Measurements from ENCODE around the gene POLDIP2. TPM values are rescaled to one million over a fixed set of nuclear protein-coding genes. Genes with fewer than 3 reads are reported as not detected.
A peak's percentile ranks its signal among the peaks of the same experiment; 100 is the strongest.

The POLDIP2 gene
- total RNA-seq, 2 donors from 2014 or later = 62.2 to 83.4 TPM

DNA sequence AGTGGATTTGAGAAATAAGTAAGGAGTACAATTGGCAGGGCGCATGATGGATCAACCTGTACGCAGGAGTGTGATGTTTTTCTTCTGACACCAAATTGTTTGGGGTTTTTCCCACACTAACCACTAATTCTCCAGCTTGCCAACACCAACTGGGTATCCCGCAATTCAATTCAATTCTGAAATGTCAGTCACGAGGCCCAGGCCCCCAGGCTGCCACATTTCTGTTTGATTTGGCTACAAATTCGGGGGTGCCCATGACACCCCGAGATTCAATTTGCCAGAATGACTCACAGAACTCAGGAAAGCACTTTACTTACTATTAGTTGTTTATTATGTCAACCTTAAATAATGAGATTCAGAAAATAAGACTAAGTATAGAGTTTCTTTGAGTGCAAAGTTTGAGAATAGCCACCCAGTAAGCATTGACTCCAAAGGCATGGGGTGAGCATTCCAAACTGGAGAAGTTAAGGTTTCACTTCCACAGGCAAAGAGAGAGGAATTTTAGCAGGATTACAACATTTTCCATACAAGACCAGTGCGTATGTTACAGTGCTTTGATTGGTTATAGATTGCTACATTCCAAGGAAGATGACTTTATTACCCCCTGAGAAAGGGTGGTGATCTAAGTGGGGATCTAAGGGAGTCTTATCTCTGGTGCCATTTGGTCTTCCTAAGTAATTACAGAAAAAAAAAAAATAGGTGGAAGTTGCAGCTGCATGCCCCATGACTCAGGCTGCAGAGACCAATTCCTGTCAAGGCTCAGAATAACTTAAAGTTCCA lies 37.2 kb upstream of the POLDIP2 start:
- Mint-ChIP-seq H3K27ac (no peak overlapping the region), H3K9me3 (no peaks in the 10 kb centered on the region), H3K36me3 (peaks cover 0 to 16% of the 10 kb centered on the region in 2 donors)
- no peak for ATAC-seq
- DNase-seq (ENCODE audit: low spot score in 2 of 2) = peak in 1 of 2 donors; percentile 18

DNA sequence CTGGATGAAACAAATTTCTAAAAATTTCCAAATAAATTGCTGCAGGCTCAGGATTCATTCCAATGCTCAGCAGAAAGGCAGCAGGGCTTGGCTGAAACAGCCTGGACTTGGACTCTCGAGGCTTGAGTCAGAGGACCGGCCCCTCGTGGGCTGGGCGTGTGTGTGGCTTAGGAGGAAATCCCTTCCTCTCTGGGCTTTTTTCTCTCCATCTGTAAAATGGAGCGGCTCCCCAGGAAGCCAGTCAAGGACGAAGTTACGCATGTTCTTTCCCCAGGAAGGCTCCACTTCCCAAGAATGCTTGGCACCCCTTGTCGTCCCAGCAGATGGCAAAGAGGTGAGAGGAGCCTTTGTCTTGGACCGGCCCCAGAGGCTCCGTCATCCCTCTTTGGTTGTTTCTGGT lies 35.2 kb upstream of the POLDIP2 start:
- Mint-ChIP-seq H3K9me3 (no peaks in the 10 kb centered on the region), H3K27ac (no peak overlapping the region), H3K36me3 (peaks cover 0 to 16% of the 10 kb centered on the region in 2 donors)
- DNase-seq (ENCODE audit: low spot score in 2 of 2) (peak in 1 of 2 donors; percentile 11), ATAC-seq (no peak)

DNA sequence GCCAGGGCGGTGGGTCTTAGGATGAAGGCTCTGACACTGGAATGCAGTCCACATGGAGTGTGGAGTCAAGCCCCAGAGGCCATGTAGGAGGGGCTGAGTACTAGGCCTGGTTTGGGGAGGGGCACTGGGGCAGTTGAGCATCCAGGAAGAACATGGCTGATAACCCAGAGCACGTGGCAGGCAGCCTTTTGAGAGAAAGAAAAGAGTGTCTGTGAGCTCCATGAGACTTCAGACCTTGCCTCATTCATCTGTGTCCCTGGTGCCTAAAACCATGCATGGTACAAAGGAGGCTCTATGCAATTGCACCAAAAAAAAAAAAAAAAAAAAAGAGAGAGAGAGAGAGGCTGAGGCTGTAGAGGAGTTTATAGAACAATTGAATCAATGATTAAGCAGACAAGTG lies 34.1 kb upstream of the POLDIP2 start:
- Mint-ChIP-seq H3K9me3 (no peaks in the 10 kb centered on the region), H3K27ac (peak overlapping the region in 1 of 2 donors; percentile 25), H3K36me3 (peaks cover 0 to 16% of the 10 kb centered on the region in 2 donors)
- ATAC-seq = no peak
- no peak for DNase-seq (ENCODE audit: low spot score in 2 of 2)

DNA sequence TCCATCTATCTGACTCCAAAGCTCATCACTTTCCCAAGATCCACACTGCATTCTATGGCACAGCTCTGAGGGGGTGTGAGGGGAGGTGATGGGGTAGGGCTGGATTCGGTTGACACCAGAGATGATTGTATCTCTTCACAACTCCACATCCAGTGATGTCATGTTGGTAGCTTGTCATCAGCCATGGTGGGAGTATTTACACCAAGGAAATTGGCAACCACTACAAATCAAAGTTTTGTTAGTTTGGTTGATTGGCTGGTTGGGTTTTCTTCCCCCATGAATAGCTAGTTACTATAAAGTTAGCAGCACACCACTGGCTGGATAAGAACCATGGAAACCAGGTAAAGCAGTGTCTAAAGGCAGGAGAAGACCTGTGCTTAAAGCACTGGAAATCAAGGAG lies 33.7 kb upstream of the POLDIP2 start:
- ATAC-seq = no peak
- Mint-ChIP-seq H3K27ac (peak overlapping the region in 1 of 2 donors; percentile 25), H3K36me3 (peaks cover 0 to 16% of the 10 kb centered on the region in 2 donors), H3K9me3 (no peaks in the 10 kb centered on the region)
- no peak for DNase-seq (ENCODE audit: low spot score in 2 of 2)

DNA sequence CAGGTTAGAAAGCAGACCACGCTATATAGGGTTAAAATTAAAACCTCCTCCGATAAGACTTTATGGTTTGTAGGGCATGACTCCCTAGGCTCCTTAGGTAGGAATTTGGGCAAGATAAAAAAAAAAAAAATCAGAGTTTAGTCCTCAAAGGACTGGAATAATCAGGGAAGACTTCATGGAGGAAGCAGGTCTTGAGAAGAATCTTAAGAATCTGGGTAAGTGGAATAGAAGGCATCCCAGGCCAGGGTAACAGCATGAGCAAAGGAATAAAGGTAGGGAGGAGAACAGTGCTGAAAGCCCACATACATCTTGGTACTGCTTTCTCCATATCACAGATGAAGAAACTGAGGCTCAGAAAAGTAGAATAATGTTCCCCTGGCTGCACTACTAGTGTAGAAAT lies 33.2 kb upstream of the POLDIP2 start:
- H3K27ac Mint-ChIP-seq = peak overlapping the region in 1 of 2 donors; percentile 34
- no peaks in the 10 kb centered on the region for H3K9me3 Mint-ChIP-seq
- no peak for ATAC-seq
- peaks cover 0 to 16% of the 10 kb centered on the region in 2 donors for H3K36me3 Mint-ChIP-seq
- no peak for DNase-seq (ENCODE audit: low spot score in 2 of 2)

DNA sequence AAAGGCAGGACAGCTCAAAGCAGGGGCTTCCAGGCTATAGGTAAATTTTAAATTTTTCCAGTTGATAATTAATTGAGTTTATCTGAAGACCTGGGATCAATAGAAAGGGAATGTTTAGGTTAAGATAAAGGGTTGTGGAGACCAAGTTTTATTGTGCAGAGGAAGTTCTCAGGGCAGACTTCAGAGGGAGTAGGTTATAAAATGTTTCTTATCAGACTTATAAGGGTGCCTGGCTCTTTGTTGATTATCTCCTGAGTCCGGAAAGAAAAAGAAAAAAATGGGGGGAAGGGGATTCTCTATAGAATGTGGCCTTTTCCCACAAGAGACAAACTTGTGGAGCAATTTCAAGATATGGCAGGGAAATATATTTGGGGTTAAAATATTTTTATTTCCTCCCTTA lies 32.8 kb upstream of the POLDIP2 start:
- H3K27ac Mint-ChIP-seq = peak overlapping the region; percentile 4 to 34
- DNase-seq (ENCODE audit: low spot score in 2 of 2) (no peak), ATAC-seq (no peak)
- no peaks in the 10 kb centered on the region for H3K9me3 Mint-ChIP-seq
- peaks cover 0 to 16% of the 10 kb centered on the region in 2 donors for H3K36me3 Mint-ChIP-seq

DNA sequence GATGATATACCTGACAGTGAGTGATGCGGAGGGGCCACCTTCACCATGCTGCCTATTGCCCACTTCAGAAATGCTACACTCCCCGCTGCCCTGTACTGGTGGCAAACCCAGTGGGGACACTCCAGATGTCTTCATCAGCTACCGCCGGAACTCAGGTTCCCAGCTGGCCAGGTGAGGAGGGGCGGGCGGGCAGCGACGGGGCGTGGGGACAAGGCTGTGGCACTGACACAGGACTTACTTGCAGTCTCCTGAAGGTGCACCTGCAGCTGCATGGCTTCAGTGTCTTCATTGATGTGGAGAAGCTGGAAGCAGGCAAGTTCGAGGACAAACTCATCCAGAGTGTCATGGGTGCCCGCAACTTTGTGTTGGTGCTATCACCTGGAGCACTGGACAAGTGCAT lies 30.8 kb upstream of the POLDIP2 start:
- H3K36me3 Mint-ChIP-seq = peaks cover 0 to 15% of the 10 kb centered on the region in 2 donors
- DNase-seq (ENCODE audit: low spot score in 2 of 2) (peak in 1 of 2 donors; percentile 30), ATAC-seq (no peak)
- no peak overlapping the region for H3K27ac Mint-ChIP-seq
- H3K9me3 Mint-ChIP-seq = no peaks in the 10 kb centered on the region

DNA sequence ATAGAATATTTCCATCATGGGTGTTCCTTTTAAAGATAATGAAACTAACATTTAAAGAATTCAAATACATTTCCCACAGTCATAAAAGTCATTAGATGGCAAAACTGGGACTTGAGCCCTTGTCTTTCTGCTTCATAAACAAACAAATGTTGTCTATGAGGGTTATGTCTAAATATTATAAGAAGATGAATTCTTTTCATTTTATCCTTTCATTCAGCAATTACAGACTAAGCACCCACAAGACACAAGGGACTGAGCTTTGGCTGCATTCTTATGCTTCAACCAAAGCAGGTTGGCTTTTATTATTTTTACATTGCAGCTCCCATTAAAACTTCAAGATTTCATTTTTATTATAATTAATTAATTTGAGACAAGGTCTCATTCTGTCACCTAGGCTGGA lies 29.1 kb upstream of the POLDIP2 start:
- ATAC-seq (no peak), DNase-seq (ENCODE audit: low spot score in 2 of 2) (no peak)
- H3K9me3 Mint-ChIP-seq = no peaks in the 10 kb centered on the region
- H3K36me3 Mint-ChIP-seq = peaks cover 0 to 15% of the 10 kb centered on the region in 2 donors
- no peak overlapping the region for H3K27ac Mint-ChIP-seq

DNA sequence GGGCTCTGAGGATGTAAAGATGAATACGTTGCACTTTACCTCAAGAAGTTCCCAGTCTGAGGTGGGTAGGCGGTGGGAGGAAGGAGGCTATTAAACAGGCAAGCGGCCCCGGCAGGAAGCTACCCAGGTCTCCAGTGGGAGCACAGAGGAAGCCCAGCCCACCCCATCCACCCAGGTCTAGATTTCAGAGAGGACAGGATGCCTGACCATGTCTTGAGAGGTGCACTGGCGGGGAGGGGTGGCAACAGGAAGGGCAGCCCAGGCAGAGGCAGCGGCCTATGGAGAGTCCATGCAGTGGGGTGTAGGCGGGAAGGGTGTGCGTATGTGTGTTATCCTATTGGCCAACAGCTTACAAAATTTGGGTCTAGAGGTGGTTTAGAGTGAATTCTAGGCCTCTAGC lies 28.1 kb upstream of the POLDIP2 start:
- no peak for DNase-seq (ENCODE audit: low spot score in 2 of 2)
- peak overlapping the region; percentile 7 to 83 for H3K27ac Mint-ChIP-seq
- peak in 1 of 2 donors; percentile 26 for ATAC-seq
- H3K9me3 Mint-ChIP-seq = no peaks in the 10 kb centered on the region
- H3K36me3 Mint-ChIP-seq = peaks cover 0 to 12% of the 10 kb centered on the region in 2 donors

DNA sequence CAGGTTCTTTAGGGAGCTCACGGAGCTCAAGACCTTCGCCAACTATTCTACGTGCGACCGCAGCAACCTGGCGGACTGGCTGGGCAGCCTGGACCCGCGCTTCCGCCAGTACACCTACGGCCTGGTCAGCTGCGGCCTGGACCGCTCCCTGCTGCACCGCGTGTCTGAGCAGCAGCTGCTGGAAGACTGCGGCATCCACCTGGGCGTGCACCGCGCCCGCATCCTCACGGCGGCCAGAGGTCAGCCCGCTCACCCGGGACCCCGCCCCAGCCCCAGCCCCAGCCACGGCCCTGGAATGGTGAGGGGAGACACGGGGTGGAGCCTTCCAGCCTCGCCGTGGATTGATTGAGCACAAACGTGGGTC lies 27.7 kb upstream of the POLDIP2 start:
- peaks cover 0 to 8% of the 10 kb centered on the region in 2 donors for H3K36me3 Mint-ChIP-seq
- peak overlapping the region; percentile 7 to 83 for H3K27ac Mint-ChIP-seq
- ATAC-seq (peak; percentile 23 to 58), DNase-seq (ENCODE audit: low spot score in 2 of 2) (no peak)
- no peaks in the 10 kb centered on the region for H3K9me3 Mint-ChIP-seq

DNA sequence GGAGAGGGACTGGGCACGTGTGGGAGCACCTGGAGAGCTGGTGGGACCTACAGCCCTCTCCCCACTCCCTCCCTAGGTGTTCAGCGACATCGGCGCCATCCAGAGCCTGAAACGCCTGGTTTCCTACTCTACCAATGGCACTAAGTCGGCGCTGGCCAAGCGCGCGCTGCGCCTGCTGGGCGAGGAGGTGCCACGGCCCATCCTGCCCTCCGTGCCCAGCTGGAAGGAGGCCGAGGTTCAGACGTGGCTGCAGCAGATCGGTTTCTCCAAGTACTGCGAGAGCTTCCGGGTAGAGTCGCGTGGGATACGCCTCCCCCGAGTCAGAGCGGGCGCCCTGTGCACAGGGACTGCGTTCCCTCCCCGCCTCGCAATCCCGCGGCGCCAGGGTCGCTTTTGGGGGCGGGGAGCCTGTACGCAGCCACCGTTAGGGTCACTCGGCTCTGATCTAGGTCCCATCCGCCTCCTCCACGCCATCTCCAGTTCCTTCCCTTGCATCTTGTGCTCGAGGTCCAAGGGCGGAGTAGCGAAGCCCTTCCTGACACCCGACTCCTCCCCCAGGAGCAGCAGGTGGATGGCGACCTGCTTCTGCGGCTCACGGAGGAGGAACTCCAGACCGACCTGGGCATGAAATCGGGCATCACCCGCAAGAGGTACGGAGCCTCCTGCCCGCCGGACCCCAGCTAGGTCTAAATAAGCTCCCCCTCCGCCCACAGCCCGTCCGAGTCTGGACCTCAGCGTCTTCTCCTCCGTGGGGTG lies 27.1 kb upstream of the POLDIP2 start:
- Mint-ChIP-seq H3K27ac (peak overlapping the region; percentile 66 to 83), H3K9me3 (no peaks in the 10 kb centered on the region), H3K36me3 (peaks cover 0 to 5% of the 10 kb centered on the region in 2 donors)
- peak; percentile 92 to 94 for ATAC-seq
- DNase-seq (ENCODE audit: low spot score in 2 of 2) = peak; percentile 60 to 65

DNA sequence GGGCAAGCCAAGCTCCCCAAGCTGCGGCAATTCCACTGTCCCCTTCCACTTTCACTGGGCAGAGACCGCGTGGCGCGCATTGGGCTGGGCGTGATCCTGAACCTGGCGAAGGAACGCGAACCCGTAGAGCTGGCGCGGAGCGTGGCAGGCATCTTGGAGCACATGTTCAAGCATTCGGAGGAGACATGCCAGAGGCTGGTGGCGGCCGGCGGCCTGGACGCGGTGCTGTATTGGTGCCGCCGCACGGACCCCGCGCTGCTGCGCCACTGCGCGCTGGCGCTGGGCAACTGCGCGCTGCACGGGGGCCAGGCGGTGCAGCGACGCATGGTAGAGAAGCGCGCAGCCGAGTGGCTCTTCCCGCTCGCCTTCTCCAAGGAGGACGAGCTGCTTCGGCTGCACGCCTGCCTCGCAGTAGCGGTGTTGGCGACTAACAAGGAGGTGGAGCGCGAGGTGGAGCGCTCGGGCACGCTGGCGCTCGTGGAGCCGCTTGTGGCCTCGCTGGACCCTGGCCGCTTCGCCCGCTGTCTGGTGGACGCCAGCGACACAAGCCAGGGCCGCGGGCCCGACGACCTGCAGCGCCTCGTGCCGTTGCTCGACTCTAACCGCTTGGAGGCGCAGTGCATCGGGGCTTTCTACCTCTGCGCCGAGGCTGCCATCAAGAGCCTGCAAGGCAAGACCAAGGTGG lies 24.0 kb upstream of the POLDIP2 start:
- H3K27ac Mint-ChIP-seq = no peak overlapping the region
- DNase-seq (ENCODE audit: low spot score in 2 of 2) = no peak

DNA sequence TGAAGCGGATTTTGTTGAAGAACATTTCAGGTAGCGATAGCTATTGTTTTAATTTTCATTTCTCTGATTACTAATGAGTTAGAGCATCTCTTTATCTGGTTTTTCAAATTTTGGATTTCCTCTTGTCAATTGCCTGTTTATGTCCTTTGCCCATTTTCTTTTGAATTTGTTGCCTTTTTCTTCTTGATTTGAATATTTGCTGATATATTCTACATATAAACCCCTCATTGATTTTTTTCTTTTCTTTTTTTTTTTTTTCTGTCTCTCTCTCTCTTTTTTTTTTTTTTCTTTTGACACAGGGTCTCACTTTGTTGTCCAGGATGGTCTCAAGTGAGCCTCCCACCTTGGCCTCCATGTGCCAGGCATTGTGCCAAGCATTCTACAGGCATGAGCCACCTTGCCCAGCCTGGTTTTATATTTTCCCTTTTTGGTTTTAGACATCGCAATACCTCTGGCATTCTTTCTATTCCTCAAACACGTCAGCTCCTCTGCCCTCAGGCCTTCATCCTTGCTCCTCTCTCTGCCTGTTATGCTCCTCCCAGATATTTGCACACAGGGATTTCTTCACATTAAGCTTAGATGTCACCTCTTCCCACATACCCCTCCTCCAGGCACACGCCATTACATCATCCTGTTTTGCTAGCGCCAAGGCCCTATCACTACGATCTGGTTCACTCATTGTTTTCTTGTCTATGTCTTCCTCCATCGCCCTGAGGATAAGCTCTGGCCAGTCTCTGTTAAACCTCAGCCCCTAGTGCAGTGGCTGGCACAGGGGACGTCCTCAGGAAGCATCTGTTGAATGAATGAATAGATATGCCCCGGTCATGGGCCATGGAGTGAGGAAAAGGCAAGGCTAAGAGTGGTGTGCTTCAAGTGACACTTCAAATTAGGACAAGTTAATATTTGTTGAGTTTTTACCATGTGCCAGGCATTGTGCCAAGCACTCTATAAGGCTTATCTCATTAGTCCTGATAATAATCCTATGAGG lies 22.8 kb upstream of the POLDIP2 start:
- ATAC-seq (no peak), DNase-seq (ENCODE audit: low spot score in 2 of 2) (no peak)
- no peaks in the 10 kb centered on the region for H3K9me3 Mint-ChIP-seq
- no peak overlapping the region for H3K27ac Mint-ChIP-seq
- H3K36me3 Mint-ChIP-seq = peaks cover 0 to 5% of the 10 kb centered on the region in 2 donors

More for the DNA sequence above, 24.0 kb upstream of the POLDIP2 start:
- Mint-ChIP-seq H3K9me3 (no peaks in the 10 kb centered on the region), H3K36me3 (peaks cover 0 to 5% of the 10 kb centered on the region in 2 donors)
- ATAC-seq = no peak

DNA sequence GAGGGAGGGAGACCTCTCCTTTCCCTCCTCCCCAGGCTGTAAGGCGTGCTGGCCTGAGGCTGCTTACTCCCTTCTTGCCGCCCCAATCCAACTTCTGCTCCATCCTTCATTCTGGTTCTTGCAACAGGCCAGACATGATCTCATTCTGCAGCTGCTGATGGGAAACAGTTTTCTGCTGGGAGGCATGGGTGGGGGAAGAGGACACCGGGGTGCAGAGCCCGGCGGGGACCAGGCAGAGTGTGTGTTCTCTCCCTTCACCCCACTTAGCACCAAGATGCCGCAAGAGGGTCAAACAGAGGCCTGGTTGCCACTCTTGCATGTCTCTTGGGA lies 15.6 kb upstream of the POLDIP2 start:
- peak overlapping the region; percentile 82 to 94 for H3K27ac Mint-ChIP-seq
- DNase-seq (ENCODE audit: low spot score in 2 of 2) (no peak), ATAC-seq (no peak)
- H3K36me3 Mint-ChIP-seq = peaks cover 0 to 16% of the 10 kb centered on the region in 2 donors
- H3K9me3 Mint-ChIP-seq = no peaks in the 10 kb centered on the region

DNA sequence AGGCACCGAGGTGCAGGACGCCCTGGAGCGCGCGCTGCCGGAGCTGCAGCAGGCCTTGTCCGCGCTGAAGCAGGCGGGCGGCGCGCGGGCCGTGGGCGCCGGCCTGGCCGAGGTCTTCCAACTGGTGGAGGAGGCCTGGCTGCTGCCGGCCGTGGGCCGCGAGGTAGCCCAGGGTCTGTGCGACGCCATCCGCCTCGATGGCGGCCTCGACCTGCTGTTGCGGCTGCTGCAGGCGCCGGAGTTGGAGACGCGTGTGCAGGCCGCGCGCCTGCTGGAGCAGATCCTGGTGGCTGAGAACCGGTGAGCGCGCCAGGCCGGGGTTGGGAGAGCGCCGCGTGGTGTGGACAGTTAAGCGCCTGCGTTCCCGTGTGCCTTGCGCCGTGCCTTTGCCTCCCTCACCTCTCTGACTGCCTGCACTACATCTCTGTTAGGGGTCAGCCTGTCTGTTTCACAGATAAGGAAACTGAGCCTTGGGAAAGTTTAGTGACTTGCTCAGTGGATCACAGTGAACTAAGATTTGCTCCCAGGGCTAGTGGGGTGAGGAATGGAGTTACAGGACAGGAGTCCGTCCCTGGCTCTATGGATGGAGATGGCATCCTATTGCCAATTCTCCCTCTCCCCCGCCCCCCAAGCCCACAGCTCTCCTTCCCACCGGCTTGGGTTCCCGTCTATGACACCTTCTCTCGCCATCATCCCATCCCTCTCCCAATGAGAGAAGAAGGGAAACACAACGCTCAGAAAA lies 15.0 kb upstream of the POLDIP2 start:
- peak; percentile 8 to 23 for ATAC-seq

More for the DNA sequence above, 15.0 kb upstream of the POLDIP2 start:
- H3K9me3 Mint-ChIP-seq = no peaks in the 10 kb centered on the region
- peaks cover 0 to 16% of the 10 kb centered on the region in 2 donors for H3K36me3 Mint-ChIP-seq
- peak overlapping the region; percentile 82 to 94 for H3K27ac Mint-ChIP-seq
- peak in 1 of 2 donors; percentile 40 for DNase-seq (ENCODE audit: low spot score in 2 of 2)

All from activated naive CD4-positive, alpha-beta T cell treated with anti-CD3 and anti-CD28 coated beads, Interleukin-2, amount 50 U/mL, for 72 hours (primary cell).